Measurements from ENCODE around the gene MERTK.

MERTK gene

DNA sequence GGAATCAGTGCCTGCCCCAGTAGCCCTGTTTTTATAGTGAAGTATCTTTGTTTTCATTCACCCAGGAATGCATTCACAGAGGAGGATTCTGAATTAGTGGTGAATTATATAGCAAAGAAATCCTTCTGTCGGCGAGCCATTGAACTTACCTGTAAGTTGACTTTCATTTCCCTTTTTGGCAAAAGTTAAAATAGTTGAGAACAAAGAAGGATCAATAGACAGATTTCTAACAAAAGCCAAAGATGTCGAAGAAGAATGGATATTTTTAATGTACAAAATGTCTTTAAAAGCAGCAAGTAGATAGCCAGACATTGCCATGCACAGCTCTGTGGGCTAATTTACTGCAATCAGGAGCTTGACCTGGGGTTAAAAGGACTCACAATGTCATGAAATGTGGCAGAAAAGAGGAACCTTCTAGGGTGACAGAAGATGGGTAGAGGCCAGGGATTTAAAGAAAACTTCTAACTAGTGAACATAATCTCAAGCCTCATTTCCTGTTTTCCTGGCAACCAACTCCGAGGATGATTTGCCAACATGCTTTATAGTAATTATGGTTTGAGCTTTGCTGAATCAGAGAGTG lies 102.8 kb downstream of the MERTK start:
- DNase-seq (ENCODE audit: extremely low spot score, insufficient read length, low read depth) = no peak
- FAIRE-seq = peak; percentile 61

DNA sequence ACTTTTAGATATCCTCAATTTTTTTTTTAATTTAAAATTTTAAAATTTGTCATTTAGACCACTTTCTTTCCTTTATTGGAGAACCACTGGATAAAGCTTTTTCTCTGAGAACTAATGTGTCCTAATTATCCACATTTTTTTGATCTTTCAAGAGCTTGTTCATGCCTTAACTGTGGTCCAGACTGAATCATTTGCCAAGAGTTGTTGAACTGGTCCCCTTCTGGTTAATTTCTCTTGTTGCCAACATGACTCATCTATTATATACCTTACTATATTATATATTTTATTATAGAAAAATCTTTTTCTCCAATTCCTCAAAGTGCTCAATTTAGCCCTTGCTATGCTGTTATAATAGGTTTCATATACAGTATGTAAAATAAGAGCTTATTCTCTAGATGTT lies 103.5 kb downstream of the MERTK start:
- DNase-seq (ENCODE audit: extremely low spot score, insufficient read length, low read depth) = no peak
- FAIRE-seq = no peak

DNA sequence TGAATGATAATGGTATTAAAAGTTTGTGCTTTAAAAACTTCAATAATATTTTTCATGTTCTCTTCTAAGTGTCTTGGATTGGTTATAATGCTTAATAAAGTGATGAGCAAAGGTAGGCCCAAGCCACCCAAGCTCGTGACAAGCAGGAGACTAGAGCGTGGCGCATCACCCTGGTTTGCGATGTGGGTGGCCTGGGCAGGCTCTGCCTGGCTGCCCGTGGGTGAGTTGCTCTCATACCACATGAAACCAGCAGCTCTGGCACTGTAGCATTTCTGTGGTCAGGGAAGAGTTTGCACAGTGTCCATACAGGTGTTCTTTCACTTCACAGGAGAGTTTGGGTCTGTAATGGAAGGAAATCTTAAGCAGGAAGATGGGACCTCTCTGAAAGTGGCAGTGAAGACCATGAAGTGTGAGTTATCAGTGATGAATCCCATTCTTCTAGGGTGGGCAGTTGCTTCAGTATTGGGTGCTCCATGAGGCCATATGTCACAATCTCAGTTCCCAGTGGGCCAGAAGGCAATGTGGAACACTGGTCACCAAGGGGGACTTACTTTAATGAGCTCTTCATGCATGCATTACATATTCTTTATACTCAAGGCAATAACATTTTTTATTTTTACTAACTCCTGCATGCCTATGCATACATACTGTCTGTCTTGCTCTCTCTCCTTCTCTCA lies 105.3 kb downstream of the MERTK start:
- DNase-seq (ENCODE audit: extremely low spot score, insufficient read length, low read depth) (no peak), FAIRE-seq (peak; percentile 12)

DNA sequence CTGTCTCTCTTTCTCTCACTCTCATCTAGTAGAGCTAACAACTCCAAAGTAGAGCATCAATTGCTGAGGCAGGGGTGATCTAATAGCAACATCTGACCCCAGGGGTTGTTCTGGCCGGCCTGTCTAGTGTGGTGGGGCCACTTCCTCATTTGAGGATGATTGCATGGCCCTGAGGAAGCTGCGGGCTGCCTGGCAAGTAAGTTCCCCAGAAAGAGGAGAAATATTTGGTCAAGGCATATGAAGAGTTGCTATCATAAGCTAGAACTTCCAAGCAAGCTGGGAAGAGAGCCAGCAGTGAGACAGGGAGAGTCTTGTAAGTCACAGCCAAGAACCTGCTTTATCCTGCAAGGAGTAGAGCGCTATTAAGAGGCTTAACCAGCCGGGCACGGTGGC lies 105.8 kb downstream of the MERTK start:
- FAIRE-seq (peak; percentile 46), DNase-seq (ENCODE audit: extremely low spot score, insufficient read length, low read depth) (peak; percentile 22)

DNA sequence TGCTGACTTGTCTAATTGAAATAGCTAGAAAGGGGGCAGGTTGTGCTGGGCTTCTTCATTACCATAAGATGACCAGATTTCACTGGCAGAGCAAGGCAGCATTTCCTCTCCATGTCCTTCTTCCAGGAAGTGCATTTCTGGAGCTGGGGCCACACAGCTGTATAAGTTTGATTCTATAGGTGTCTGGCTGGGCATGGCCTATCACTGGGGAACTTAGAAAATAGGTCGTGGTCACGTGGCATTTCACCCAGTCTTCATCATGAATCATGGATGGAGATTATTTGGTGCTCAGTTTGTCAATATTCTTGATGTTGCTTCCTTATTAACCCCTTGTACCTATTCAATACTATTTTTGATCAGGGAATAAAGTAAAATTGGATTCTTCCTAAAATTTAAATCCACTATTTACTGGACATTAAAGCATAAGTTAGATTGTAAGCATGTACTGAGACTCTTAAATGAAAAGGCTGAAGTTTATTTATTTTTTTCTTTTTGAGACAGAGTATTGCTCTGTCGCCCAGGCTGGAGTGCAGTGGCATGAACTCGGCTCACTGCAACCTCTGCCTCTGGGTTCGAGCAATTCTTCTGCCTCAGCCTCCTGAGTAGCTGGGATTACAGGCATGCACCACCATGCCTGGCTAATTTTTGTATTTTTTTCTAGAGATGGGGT lies 107.1 kb downstream of the MERTK start:
- no peak for FAIRE-seq
- no peak for DNase-seq (ENCODE audit: extremely low spot score, insufficient read length, low read depth)

DNA sequence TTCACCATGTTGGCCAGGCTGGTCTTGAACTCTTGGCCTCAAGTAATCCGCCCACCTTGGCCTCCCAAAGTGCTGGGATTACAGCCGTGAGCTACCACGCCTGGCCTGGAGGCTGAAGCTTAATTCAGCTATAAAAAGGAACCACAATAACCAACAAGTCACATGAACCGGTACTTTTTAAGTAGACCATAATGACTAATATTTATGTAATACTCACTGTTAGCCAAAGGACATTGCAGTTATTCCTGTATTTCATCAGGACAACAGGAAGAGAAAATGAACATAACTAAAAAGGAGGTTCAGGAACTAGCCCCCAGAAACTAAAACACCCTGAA lies 107.6 kb downstream of the MERTK start:
- no peak for DNase-seq (ENCODE audit: extremely low spot score, insufficient read length, low read depth)

DNA sequence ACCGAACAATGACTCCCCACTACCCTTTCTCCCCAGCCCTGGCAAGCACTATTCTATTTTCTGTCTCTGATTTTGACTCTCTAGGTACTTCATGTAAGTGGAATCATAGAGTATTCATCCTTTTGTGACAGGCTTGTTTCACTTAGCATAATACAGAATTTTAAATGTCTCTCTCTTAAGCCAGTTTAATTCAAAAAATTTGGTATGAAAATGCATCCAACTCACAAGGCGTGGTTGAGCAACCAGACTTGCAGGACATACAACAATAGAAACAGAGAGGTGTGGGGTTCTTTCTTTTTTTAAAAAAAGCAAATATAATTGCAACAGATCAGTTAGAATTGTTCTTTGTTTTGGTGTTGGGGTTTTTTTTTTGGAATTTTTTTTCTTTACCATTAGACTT lies 109.1 kb downstream of the MERTK start:
- FAIRE-seq = no peak
- DNase-seq (ENCODE audit: extremely low spot score, insufficient read length, low read depth) = no peak

More for the DNA sequence above, 107.6 kb downstream of the MERTK start:
- no peak for FAIRE-seq

DNA sequence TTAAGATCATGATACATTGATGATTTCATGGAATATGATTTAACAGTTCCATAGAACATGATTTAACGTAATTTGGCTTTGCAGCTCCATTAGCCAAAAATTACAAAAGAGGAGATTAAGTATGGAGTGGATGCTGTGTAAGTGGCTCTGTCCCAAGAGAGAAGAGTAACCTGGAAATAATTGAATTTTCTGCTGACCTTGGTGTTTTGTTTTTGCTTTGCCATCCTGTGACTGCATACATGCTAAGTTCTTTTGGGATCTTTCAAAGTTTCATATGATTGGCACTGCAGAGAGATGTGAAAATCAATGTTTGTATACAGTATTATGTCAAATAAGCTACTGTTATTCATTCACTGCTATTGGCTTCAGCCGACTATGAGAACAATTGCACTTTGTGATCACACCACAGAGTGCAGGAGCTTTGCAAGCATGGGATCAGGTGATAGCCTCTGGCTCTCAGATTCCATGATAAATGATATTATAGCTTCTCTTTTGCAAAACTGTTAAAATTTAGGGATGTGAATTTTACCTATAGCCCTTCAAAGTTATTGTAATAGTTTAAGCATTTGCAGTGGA lies 110.6 kb downstream of the MERTK start:
- no peak for DNase-seq (ENCODE audit: extremely low spot score, insufficient read length, low read depth)
- no peak for FAIRE-seq

DNA sequence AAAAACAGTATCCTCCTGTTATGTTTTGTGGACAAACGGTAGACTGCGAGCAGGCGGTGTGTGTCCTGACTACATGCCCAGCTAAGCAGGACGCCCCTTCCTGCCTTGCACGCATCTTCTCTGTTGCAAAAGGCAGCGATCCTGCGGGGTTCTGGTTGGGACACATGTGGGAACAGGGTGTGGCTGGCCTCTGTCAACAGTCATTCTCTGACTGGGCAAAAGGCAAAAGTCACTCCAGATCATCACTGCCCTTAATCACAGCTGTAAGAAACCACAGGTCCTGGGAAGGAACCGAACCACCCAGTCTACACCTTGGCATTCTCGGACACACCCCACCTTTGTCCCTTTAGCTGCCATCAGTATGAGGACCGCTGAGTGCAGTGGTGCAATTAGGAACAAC lies 112.3 kb downstream of the MERTK start:
- DNase-seq (ENCODE audit: extremely low spot score, insufficient read length, low read depth) = no peak
- no peak for FAIRE-seq

DNA sequence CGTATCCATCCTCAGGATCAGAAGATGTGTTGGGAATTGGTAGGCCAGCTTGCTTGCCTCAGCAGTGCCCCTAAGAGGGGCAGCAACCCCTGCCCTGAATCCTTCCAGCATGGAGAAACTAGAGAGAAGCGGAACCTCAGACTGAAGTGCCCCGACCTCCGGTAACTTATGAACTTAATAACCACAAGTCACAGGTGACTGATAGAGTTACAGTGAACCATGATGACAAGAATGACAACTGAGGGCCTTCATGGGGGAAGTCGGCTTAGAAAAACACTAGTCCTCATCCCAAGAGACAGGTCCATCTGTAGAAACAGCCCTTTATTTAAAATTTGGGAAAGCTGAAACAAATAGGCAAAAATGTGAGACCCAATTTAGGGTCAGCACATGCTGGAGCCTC lies 114.1 kb downstream of the MERTK start:
- DNase-seq (ENCODE audit: extremely low spot score, insufficient read length, low read depth) (no peak), FAIRE-seq (no peak)

DNA sequence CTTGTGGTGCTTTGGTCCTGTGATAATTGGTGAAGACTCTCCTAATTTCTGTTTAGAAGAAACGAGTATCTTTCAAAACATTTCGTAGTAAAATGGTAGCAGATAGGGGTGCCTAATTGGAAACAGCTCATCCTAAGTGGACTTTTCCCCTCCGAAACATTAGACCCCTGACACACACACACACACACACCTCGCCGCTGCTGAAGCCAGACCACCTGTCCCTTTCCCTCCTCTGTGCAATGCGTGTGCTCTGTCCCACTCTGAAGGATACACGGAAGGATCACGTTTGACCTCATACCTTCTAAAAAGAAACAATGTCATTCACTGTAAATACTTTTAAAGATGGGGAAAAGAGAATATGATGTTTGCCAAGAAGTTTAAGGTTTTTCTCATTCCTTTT lies 120.4 kb downstream of the MERTK start:
- DNase-seq (ENCODE audit: extremely low spot score, insufficient read length, low read depth) = no peak
- no peak for FAIRE-seq

DNA sequence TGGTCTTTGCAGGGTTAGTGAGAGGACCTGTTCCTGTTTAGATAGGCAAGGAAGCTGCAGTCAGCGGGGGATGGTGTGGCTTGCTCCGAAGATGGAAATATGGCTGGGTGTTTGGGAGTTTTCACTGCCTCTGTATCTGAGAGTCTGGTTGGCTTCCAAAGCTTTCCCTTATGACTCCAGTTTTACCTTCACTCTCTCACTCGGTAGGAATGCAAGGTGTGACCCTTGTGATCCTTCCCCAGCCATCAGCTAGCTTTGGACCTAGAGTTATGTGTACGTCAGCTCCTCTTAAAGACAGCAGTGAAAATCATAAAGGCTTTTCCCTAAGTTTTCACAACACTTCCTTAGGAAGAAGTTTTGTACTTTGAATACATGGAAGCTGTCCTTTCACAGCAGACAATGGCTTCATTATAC lies 121.2 kb downstream of the MERTK start:
- FAIRE-seq = no peak

DNA sequence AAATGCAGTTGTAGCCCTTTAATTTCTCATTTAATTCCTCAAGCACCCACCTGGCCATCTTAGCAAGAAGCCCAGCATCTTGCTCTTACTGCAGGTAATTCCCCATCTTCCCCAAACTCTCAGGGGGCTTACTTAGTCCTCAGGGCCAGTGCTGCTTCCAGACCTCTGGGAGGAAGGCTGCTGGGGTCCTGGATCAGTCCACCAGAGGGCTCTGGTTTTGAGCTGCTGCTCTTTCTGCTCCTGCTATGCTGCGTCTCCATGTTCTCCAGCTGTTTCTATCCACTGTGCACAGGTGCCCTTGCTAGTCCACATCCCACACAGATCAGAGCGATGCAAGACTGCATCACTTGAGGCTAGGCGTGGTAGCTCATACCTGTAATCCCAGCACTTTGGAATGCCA lies 122.2 kb downstream of the MERTK start:
- FAIRE-seq = no peak

More for the DNA sequence above, 121.2 kb downstream of the MERTK start:
- DNase-seq (ENCODE audit: extremely low spot score, insufficient read length, low read depth) = no peak

DNA sequence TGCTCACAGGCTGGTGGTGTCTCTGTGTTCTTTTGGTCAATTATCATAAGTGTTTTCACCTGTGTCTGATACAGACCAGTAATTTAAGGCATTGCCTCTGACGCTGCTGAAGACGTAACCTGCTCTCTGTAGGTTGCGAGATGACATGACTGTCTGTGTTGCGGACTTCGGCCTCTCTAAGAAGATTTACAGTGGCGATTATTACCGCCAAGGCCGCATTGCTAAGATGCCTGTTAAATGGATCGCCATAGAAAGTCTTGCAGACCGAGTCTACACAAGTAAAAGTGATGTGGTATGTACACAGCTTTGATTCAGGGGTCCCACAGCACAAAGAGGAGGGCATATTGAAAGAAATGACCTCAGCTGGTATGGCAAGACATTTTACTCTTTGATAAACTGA lies 122.9 kb downstream of the MERTK start:
- FAIRE-seq = no peak
- DNase-seq (ENCODE audit: extremely low spot score, insufficient read length, low read depth) = no peak

More for the DNA sequence above, 122.2 kb downstream of the MERTK start:
- DNase-seq (ENCODE audit: extremely low spot score, insufficient read length, low read depth) = no peak

DNA sequence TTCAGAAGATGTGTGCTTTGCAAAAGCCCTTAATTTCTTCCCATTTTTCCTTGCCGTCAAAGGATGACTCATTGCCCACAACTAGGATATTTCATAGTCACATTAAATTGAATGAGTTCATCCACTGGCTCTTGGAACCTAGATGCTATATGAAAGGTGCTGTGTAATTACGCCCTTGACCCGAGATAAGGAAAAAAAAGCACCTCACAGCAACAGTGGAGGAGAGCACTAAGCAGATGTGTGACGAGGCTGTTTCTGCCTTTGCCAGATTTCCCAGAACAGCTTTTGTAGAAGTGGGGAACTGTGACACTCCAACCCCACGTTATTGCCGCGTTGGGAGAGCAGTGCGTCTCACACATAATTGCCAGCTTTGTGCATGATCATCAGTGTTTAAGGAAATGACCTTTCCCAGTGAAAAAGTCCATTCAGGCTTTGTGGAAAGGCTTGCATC lies 123.4 kb downstream of the MERTK start:
- no peak for DNase-seq (ENCODE audit: extremely low spot score, insufficient read length, low read depth)
- no peak for FAIRE-seq

DNA sequence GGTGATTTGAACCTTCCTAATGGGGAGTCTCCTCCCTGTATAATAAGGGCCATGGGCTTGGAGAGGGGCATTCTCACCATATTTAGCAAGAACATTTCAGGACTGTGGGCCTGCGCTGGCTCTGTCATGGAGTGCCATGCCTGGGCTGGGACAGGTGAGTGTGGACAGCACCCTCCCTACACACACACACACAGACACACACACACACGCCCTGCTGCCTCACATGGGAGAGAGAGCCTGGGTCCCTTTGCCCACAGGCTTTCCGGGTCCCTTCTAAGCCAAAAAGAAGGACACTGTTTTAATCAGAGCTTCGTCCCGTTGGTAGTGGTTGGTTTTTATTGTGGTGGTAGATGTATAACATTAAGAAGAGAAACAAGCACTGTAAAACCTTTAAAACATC lies 125.3 kb downstream of the MERTK start:
- FAIRE-seq = no peak

DNA sequence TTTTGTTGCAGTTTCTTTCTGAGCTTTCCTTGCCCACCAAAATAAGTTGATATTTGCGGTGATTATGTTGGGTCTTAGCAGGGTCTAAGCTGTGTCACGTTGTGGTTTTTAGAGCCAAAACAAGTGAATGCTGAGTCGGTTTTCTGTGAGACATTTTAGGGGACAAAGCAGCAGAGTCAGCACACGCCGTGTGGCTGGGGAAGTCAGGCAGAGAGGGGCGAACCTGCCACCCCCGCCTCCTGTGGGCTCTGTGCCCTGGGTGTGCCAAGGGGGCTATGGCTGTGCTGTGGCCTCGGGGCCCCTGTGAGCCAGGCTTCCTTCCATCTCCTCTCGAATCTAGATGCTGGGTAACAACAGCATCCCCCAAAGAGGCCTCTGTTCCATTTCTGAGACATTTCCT lies 125.8 kb downstream of the MERTK start:
- FAIRE-seq (no peak), DNase-seq (ENCODE audit: extremely low spot score, insufficient read length, low read depth) (no peak)

More for the DNA sequence above, 125.3 kb downstream of the MERTK start:
- no peak for DNase-seq (ENCODE audit: extremely low spot score, insufficient read length, low read depth)

DNA sequence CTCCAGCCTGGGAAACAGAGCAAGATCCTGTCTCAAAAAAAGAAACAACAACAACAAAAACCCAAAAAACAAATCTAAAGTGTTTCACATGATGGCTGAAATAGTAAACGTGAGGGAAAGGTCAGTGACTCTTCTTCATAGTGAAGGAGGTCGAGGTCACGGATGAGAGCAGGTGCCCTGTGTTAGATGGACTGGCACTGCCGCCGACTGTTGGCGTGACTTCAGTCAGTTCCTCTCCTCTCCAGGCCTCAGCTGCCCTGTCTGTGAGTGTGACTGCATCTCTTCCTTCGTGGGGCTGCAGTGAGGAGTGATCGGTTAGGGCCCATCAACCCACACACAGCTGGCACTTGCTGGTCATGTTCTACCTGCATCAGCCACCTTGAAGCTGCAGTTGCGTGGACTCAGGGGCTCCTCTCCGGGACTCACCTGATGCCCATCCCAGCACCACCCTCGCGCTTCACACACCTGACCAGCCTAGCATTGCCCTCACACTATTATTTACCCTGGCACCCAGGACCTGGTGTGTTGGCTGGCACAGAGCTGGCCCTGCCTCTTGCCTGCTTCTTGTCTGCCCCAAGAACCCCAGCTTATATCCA lies 126.6 kb downstream of the MERTK start:
- DNase-seq (ENCODE audit: extremely low spot score, insufficient read length, low read depth) (no peak), FAIRE-seq (no peak)

DNA sequence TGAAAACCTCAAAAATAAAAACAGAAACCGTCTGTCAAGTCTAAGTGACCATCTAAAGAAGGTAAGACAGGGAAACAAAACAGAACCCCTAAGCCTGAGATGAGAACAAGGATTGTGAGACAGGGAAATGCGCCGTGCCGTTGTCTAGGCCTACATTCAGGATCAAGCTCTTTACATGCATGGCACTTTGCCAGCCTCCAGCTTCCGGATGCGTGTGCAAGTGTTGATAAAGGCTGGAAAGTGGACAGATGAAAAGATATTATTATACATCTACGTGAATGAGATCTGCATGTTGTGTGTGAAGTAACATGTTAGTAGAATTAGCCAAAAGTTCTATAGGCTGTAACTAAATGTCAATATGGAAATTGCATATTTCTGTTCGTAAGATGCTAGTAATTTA lies 128.1 kb downstream of the MERTK start:
- no peak for DNase-seq (ENCODE audit: extremely low spot score, insufficient read length, low read depth)
- FAIRE-seq = no peak

DNA sequence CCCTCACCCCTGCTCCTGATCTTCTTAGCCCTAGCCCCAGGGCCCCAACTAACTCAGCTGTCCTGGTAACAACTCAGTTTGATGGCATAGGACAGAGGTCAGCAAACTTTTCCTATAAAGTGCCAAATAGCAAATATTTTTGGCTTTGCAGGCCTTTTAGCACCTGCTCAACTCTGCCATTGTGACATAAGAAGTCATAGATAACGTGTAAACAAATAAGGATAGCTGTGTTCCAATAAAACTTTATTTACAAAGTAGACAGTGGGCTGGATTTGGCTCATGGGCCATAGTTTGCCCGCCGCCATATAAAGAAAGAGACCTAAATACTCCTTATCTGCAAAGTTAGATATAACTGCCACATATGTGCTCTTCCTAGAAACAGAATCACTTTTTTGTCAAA lies 129.4 kb downstream of the MERTK start:
- DNase-seq (ENCODE audit: extremely low spot score, insufficient read length, low read depth) = no peak
- FAIRE-seq = no peak

DNA sequence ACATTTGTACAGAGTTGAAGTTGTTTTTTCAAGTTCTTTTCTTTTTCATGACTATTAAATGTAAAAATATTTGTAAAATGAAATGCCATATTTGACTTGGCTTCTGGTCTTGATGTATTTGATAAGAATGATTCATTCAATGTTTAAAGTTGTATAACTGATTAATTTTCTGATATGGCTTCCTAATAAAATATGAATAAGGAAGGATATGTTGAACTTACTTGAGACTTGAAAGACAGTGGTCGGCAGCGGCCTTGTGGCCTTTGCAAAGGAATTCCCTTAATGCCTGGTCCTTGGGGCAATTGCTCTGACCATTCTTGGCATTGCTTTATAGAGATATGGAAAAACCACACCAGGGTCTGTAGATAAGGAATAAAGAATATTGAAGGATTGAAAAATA lies 130.8 kb downstream of the MERTK start:
- FAIRE-seq = no peak
- no peak for DNase-seq (ENCODE audit: extremely low spot score, insufficient read length, low read depth)

Data from GM18507 (cell line).